Muscle layer of duodenum (tissue), 2 donors: ENCODE results near the gene FARS2.

ENCODE experiments used
- H3K27ac ChIP-seq: one replicate; pipeline ENCODE4 v1.7.0; 2013; ENCODE audit warnings: mild to moderate bottlenecking, low read length
- H3K27me3 ChIP-seq: one replicate; pipeline ENCODE4 v1.7.0; 2013; ENCODE audit warnings: low read depth, mild to moderate bottlenecking, control low read depth, low read length
- H3K36me3 ChIP-seq, 2 donors: one replicate each; pipeline ENCODE4 v1.7.0; 2013; ENCODE audit warnings: low read length in 2 of 2, control low read depth in 1 of 2, mild to moderate bottlenecking in 1 of 2; ENCODE audit not compliant: insufficient read depth in 2 of 2, control insufficient read depth in 1 of 2
- H3K4me1 ChIP-seq, 2 donors: one replicate each; pipeline ENCODE4 v1.7.0; 2013; ENCODE audit warnings: low read length in 2 of 2, mild to moderate bottlenecking in 2 of 2, control low read depth in 1 of 2, moderate library complexity in 1 of 2; ENCODE audit not compliant: insufficient read depth in 2 of 2, control insufficient read depth in 1 of 2
- H3K4me3 ChIP-seq, 2 donors: one replicate each; pipeline ENCODE4 v1.7.0; 2013; ENCODE audit warnings: low read length in 2 of 2, low read depth in 1 of 2, mild to moderate bottlenecking in 1 of 2
- H3K9me3 ChIP-seq, 2 donors: one replicate each; pipeline ENCODE4 v1.7.0; 2013; ENCODE audit warnings: low read length in 2 of 2, control low read depth in 1 of 2, mild to moderate bottlenecking in 1 of 2; ENCODE audit not compliant: control insufficient read depth in 1 of 2
- donor health status: healthy.

The FARS2 gene

GRCh38 chr6:5384276-5384675 is 123.0 kb downstream of the FARS2 start:
- H3K9me3 ChIP-seq: no peaks in the 10 kb centered on the region

GRCh38 chr6:5388326-5388725 is 127.0 kb downstream of the FARS2 start:
- Histone ChIP-seq H3K4me1 (no peaks in the 10 kb centered on the region), H3K9me3 (no peaks in the 10 kb centered on the region), H3K4me3 (no peak overlapping the region), H3K27ac (no peak overlapping the region), H3K36me3 (no peaks in the 10 kb centered on the region), H3K27me3 (no peaks in the 10 kb centered on the region)

More at GRCh38 chr6:5384276-5384675, 123.0 kb downstream of the FARS2 start:
- Histone ChIP-seq H3K4me3 (no peak overlapping the region), H3K27ac (no peak overlapping the region), H3K36me3 (no peaks in the 10 kb centered on the region), H3K27me3 (no peaks in the 10 kb centered on the region), H3K4me1 (no peaks in the 10 kb centered on the region)

GRCh38 chr6:5389086-5389745 is 127.9 kb downstream of the FARS2 start:
- no peaks in the 10 kb centered on the region for H3K4me1 ChIP-seq
- no peak overlapping the region for H3K4me3 ChIP-seq
- H3K9me3 ChIP-seq: no peaks in the 10 kb centered on the region
- no peak overlapping the region for H3K27ac ChIP-seq
- H3K36me3 ChIP-seq: no peaks in the 10 kb centered on the region
- no peaks in the 10 kb centered on the region for H3K27me3 ChIP-seq

- H3K9me3 ChIP-seq: no peaks in the 10 kb centered on the region
- no peaks in the 10 kb centered on the region for H3K27me3 ChIP-seq
- H3K27ac ChIP-seq: no peak overlapping the region
- H3K4me1 ChIP-seq: no peaks in the 10 kb centered on the region
- H3K4me3 ChIP-seq: no peak overlapping the region
- H3K36me3 ChIP-seq: no peaks in the 10 kb centered on the region
Observed at GRCh38 chr6:5390177-5390576, 128.9 kb downstream of the FARS2 start.

- H3K4me3 ChIP-seq: no peak overlapping the region
- peaks cover 0 to 3% of the 10 kb centered on the region in 2 donors for H3K4me1 ChIP-seq
- H3K27me3 ChIP-seq: no peaks in the 10 kb centered on the region
- H3K36me3 ChIP-seq: no peaks in the 10 kb centered on the region
- H3K27ac ChIP-seq: no peak overlapping the region
- no peaks in the 10 kb centered on the region for H3K9me3 ChIP-seq
Observed at GRCh38 chr6:5394280-5394679, 133.0 kb downstream of the FARS2 start.

- no peak overlapping the region for H3K27ac ChIP-seq
- H3K9me3 ChIP-seq: no peaks in the 10 kb centered on the region
- no peaks in the 10 kb centered on the region for H3K36me3 ChIP-seq
- no peak overlapping the region for H3K4me3 ChIP-seq
- no peaks in the 10 kb centered on the region for H3K27me3 ChIP-seq
- peaks cover 0 to 3% of the 10 kb centered on the region in 2 donors for H3K4me1 ChIP-seq
Observed at GRCh38 chr6:5395719-5396118, 134.4 kb downstream of the FARS2 start.

GRCh38 chr6:5398530-5398929 is 137.2 kb downstream of the FARS2 start:
- Histone ChIP-seq H3K4me3 (no peak overlapping the region), H3K4me1 (peaks cover 0 to 3% of the 10 kb centered on the region in 2 donors), H3K27me3 (no peaks in the 10 kb centered on the region), H3K9me3 (no peaks in the 10 kb centered on the region), H3K36me3 (no peaks in the 10 kb centered on the region), H3K27ac (no peak overlapping the region)

GRCh38 chr6:5399391-5399790 is 138.1 kb downstream of the FARS2 start:
- H3K27me3 ChIP-seq: no peaks in the 10 kb centered on the region
- no peaks in the 10 kb centered on the region for H3K36me3 ChIP-seq
- H3K27ac ChIP-seq: no peak overlapping the region
- H3K9me3 ChIP-seq: no peaks in the 10 kb centered on the region
- peaks cover 0 to 3% of the 10 kb centered on the region in 2 donors for H3K4me1 ChIP-seq
- H3K4me3 ChIP-seq: no peak overlapping the region

- Histone ChIP-seq H3K9me3 (no peaks in the 10 kb centered on the region), H3K36me3 (no peaks in the 10 kb centered on the region), H3K4me3 (no peak overlapping the region), H3K27me3 (no peaks in the 10 kb centered on the region), H3K27ac (no peak overlapping the region), H3K4me1 (peaks cover 0 to 3% of the 10 kb centered on the region in 2 donors)
Observed at GRCh38 chr6:5401845-5402738, 140.8 kb downstream of the FARS2 start.

- H3K27ac ChIP-seq: no peak overlapping the region
- peaks cover 0 to 3% of the 10 kb centered on the region in 2 donors for H3K4me1 ChIP-seq
- H3K4me3 ChIP-seq: no peak overlapping the region
- H3K27me3 ChIP-seq: no peaks in the 10 kb centered on the region
- no peaks in the 10 kb centered on the region for H3K9me3 ChIP-seq
- no peaks in the 10 kb centered on the region for H3K36me3 ChIP-seq
Observed at GRCh38 chr6:5403076-5403475, 141.8 kb downstream of the FARS2 start.

- H3K4me3 ChIP-seq: no peak overlapping the region
- H3K4me1 ChIP-seq: peaks cover 0 to 1% of the 10 kb centered on the region in 2 donors
- H3K9me3 ChIP-seq: no peaks in the 10 kb centered on the region
- H3K36me3 ChIP-seq: no peaks in the 10 kb centered on the region
- H3K27ac ChIP-seq: no peak overlapping the region
- H3K27me3 ChIP-seq: no peaks in the 10 kb centered on the region
Observed at GRCh38 chr6:5403609-5404008, 142.3 kb downstream of the FARS2 start.
